NCI-H1930 (cell line): ENCODE measurements around the gene CDH15.

Experiments
- DNase-seq, 2 experiments: peaks; one replicate each; lab custom pipeline; 2025; lab: John Stamatoyannopoulos, UW

The CDH15 gene

DNA sequence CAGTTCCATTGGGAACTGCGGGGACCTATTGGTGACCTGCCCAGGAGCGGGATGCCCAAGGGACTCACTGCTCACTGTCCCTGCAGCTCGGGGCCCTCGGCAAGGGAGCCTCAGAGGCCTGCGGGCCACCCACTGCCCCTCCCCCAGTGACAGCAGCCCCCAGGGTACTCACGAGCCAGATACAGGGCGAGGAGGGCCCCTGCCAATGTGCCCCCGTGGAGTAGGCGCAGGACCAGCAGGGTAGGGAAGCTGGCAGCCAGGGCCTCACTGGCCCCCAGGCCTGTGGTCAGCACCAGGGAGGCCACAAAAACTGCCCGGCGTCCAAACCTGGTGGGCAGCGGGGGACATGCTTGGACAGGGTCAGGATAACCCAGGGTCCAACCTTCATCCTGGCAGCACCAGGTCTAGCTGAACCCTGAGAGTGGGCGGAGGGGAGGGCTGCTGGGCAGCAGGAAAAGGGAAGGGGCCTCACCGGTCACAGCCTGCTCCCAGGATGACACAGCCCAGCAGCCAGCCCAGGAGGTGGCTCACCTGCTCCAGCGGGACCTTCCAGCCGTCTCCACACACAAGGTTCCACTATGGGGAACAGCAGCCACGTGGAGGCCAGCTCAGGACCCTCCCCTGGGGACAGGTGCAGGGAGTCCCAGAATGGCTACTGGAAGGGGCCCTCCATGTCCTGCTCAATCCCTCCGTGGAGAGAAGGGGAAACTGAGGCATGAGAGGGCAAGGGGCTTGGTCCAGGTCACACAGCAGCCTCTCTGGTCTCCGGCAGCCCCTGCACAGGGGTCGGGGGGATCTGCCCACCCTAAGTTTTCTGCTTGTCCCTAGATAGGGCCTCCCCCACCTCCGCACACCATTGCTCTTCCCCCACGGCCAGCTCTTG lies 27.9 kb downstream of the CDH15 start:
- no peak for DNase-seq

- DNase-seq, result no peak
Observed at GRCh38 chr16:89200124-89200849, 28.7 kb downstream of the CDH15 start, which contains the start of gene SLC22A31. SLC22A31 (minus strand) TSS chr16:89200537; CDS start chr16:89200501, 36 bp downstream.

DNA sequence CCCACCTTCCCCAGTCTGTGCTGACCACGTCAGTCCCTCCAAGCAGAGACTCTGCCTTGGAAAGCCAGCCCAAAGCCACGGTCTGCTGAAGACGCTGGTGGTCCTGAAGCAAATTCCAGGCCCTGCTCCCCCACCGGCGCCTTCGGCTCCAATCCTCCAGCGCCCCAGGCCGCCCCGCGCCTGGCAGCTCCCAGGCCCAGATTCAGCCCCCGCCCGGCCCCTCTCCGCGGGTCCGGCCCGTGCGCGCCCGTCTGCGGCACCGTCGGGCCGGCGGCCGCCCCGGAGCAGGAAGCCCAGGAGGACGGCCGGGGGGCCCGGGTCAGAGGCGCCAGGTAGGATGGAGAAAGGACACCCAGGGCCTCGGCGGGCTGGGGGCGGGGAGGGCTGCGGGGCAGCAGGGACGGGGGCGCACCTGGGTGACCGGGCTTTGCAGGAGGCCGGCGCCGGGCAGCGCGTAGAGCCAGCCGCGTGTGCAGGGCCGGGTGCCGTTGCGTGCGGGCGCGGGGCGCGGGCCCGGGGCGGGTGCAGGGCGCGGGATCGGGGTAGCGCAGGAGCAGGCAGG lies 29.4 kb downstream of the CDH15 start:
- DNase-seq, result no peak

GRCh38 chr16:89201439-89202377 lies 30.2 kb downstream of the CDH15 start:
- DNase-seq, result peak; percentile 54 to 66

GRCh38 chr16:89202422-89203215 lies 31.1 kb downstream of the CDH15 start:
- no peak for DNase-seq

- DNase-seq, result no peak
Observed at GRCh38 chr16:89207993-89208392, 36.4 kb downstream of the CDH15 start.

- no peak for DNase-seq
Observed at GRCh38 chr16:89209522-89210044, 38.0 kb downstream of the CDH15 start.

GRCh38 chr16:89210165-89210903 lies 38.8 kb downstream of the CDH15 start:
- DNase-seq, result no peak

DNA sequence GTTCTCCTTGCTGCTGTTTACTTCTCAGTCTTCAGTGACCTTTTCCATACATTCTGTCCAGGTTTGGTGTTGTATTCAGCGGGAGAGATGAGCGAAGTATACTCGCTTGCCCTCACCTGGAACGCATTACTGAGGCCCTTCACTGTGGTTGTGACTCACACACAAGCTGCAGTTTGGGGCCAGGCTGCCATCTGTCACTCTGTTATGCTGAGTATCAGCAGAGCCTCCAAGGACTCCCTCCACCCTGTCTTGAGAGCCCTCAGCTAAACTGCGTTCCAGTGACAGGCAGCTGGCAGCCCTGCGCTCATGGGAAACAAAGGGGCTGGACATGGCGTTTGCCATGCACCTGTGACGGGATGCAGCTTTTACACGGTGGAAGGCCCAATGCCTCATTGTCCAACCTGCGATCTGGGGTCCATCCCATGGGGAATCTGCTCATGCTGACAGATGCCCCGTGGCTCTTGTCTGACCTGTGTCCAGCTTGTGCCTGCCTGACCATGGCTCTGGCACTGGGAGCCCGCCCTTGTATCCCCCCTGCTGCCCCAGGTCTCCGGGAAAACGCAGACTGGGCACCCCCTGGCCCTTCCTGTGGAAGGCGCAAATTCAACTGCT lies 39.5 kb downstream of the CDH15 start:
- no peak for DNase-seq

GRCh38 chr16:89216315-89217137 lies 45.0 kb downstream of the CDH15 start:
- peak in 1 of 2 experiments; percentile 37 for DNase-seq

DNA sequence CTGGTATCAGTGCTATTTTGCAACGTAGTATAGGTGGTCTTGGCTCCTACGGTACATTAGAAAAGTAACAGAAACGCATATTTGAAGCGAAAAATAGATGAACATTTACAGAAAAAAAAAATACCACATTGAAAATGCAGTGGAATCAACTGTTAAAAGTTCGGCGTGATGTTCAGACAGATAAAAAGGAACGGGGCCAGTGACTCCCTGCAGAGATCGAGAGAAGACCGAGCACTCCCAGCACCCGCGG lies 45.5 kb downstream of the CDH15 start:
- no peak for DNase-seq

DNA sequence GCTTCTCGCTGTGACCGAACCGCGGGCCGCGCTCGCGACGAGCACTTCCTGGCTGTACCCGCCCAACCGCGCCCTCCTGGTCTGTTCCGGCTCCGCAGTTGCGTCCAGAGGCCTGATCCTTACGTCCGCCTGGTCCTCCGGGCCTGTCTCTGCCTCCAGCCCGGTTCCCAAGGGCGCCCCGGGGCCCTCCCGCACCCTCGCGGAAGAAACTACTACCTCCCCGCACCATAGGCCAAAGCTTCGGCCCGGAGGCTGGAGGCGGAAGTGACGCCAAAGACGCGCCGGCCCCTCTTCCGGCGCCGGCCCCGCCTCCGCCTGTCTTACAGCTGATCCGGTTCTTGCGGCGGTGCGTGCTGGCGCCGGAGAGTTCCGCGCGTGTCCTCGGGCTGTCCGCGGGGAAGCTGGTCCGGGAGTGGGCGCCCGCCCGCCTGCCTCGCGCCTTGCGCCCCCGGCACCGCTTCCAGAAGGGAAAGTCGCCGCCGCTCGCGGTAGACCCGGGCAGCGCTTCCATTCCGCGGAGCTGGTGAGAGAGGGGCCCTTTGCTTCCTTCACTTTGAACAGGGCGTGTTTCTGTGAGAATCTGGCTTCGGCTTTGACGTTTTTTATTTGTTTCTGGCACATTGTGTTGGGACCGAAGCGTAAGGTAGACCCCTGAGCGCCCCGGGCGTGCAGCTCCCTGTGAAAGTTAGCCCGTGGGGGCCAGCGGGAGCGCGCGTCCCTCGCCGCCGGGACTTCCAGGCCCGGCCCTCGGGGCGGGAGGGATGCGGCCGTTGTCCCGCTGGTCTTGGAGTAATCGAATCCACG lies 46.0 kb downstream of the CDH15 start, which contains the start of gene ZNF778:
Gene ZNF778 (plus strand): TSS at position 316 of the 804 bp plus-strand sequence. CDS start 3,425 bp downstream, outside the sequence.
- DNase-seq, result peak in 1 of 2 experiments; percentile 54

DNA sequence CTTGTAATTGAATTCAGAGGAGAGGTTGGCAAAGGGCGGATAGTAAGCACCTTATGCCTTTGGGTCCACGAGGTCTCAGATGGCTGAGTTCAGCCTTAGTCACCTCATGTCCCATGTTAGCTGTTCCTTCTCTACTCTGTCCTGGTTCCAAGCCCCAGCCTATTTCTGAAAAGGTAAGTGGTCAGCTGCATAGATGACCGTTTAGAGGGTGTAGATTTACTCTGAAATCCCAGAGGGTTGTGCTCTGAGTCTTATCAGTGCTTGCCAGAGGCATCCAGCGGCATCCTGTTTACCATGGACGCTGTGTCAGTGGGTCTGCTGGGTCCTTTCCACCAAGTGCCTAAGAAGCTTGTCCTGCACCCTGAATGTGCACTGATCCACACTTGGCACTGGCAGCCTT lies 47.8 kb downstream of the CDH15 start:
- no peak for DNase-seq

DNA sequence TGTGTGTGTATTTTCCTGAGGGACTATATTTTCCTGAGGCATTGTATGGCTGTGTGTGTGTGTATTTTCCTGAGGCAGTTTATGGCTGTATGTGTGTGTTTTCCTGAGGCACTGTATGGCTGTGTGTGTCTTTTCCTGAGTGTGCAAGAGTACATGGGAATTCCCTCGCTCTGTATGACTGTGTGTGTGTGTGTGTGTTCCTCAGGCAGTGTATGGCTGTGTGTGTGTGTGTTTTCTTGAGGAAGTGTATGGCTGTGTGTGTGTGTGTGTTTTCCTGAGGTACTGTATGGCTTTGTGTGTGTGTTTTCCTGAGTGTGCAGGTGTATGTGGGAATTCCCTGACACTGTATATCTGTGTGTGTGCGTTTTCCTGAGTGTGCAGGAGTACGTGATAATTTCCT lies 50.1 kb downstream of the CDH15 start:
- DNase-seq, result no peak

DNA sequence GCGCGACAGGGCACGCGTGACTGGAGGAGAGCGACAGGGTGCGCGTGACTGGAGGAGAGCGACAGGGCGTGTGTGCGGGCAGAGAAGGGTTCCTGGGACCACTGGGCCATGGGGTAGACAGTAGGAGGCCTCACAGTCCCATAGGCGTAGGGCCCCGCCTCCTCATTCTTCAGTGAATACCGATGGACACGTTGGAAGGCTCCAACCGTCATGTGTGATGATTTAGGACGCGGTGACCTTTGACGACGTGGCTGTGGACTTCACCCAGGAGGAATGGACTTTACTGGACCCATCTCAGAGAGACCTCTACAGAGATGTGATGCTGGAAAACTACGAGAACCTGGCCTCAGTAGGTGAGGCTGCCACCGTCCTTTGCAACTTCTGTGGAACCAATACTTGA lies 51.4 kb downstream of the CDH15 start:
- no peak for DNase-seq

GRCh38 chr16:89224665-89225064 lies 53.1 kb downstream of the CDH15 start:
- no peak for DNase-seq

GRCh38 chr16:89230255-89230654 lies 58.7 kb downstream of the CDH15 start:
- DNase-seq, result no peak

- no peak for DNase-seq
Observed at GRCh38 chr16:89232107-89232506, 60.6 kb downstream of the CDH15 start.
